Adrenal gland (tissue), 5 donors: ENCODE measurements around the gene RASGEF1C.

Experiments
- POLR2A ChIP-seq, 2 donors: fragments of 450-650 bp; IDR thresholded peaks; one replicate each; pipeline ENCODE4 v1.6.1; 2017; ENCODE audit warnings: antibody characterized with exemption in 2 of 2, mild to moderate bottlenecking in 2 of 2, moderate library complexity in 1 of 2
- TF ChIP-seq, protein P1 (sequence below), 6 experiments: fragments of 450-650 bp in 4 of 6; fragments of 200-600 bp in 2 of 6; sonication (generic) in 1 of 6; IDR thresholded peaks; 1 replicate in 5 of 6; 2 replicates in 1 of 6; pipeline versions ENCODE4 v1.5.1 to v1.8.0; 2016 to 2021; ENCODE audit warnings: antibody characterized with exemption in 6 of 6, mild to moderate bottlenecking in 2 of 6, moderate library complexity in 1 of 6
- donor health status: DM: no; HTN: no; CAD: no.

DNA sequence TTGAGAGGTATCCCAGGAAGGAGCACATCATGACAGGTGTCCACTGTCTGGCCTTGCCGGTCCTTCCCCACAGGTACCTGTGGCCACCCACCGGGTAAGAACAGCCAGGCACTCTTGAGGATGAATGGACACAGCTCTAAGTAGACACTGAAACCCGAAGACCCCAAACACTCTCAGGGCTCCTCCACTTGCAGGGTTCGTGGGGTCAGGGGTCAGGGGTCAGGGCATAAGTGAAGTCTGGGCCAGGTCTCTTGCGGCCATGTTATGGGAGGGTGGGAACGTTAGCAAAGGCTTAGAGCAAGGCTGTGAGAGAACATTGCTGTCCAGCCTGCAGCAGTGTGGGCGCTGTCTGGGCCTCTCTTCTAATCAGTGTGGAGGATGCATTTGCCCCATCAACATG lies 42.9 kb upstream of the RASGEF1C start:
- TF ChIP-seq POLR2A (IDR thresholded peaks at IDR 0.05), result no peak
- TF ChIP-seq, protein P1, sequence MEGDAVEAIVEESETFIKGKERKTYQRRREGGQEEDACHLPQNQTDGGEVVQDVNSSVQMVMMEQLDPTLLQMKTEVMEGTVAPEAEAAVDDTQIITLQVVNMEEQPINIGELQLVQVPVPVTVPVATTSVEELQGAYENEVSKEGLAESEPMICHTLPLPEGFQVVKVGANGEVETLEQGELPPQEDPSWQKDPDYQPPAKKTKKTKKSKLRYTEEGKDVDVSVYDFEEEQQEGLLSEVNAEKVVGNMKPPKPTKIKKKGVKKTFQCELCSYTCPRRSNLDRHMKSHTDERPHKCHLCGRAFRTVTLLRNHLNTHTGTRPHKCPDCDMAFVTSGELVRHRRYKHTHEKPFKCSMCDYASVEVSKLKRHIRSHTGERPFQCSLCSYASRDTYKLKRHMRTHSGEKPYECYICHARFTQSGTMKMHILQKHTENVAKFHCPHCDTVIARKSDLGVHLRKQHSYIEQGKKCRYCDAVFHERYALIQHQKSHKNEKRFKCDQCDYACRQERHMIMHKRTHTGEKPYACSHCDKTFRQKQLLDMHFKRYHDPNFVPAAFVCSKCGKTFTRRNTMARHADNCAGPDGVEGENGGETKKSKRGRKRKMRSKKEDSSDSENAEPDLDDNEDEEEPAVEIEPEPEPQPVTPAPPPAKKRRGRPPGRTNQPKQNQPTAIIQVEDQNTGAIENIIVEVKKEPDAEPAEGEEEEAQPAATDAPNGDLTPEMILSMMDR (IDR thresholded peaks at IDR 0.05), result no peak
